Progenitor cell of endocrine pancreas (in vitro differentiated cells): ENCODE measurements around the gene NAB1. TPM values are rescaled to one million over a fixed set of nuclear protein-coding genes. Genes with fewer than 3 reads are reported as not detected.

Experiments used
- DNase-seq: peaks from one replicate; pipeline ENCODE4 v3.0.0; 2021; ENCODE audit warnings: low spot score; ENCODE audit not compliant: unreplicated experiment
- H3K27ac Mint-ChIP-seq: 2 replicates; pipeline ENCODE4 v1.8.0; 2021; ENCODE audit warnings: mild to moderate bottlenecking, moderate library complexity, mixed read lengths
- H3K27me3 Mint-ChIP-seq: 2 replicates; pipeline ENCODE4 v1.8.0; 2021; ENCODE audit warnings: mixed read lengths
- H3K36me3 Mint-ChIP-seq: 2 replicates; pipeline ENCODE4 v1.8.0; 2022; ENCODE audit warnings: mixed read lengths; ENCODE audit not compliant: insufficient read depth
- H3K4me1 Mint-ChIP-seq: 2 replicates; pipeline ENCODE4 v1.8.0; 2021; ENCODE audit warnings: low read depth, mixed read lengths
- H3K4me3 Mint-ChIP-seq: 2 replicates; pipeline ENCODE4 v1.8.0; 2021; ENCODE audit warnings: low read depth, mild to moderate bottlenecking, moderate library complexity, mixed read lengths
- H3K9me3 Mint-ChIP-seq: 2 replicates; pipeline ENCODE4 v1.8.0; 2021; ENCODE audit warnings: low read depth, mixed read lengths
- total RNA-seq: library from RNA; stranded (reverse); gene quantifications from 2 replicates; pipeline ENCODE4 v1.2.1, GENCODE V29; 2021
- TF ChIP-seq, protein P1 (sequence below): fragments of 200-600 bp; sonication (generic); IDR thresholded peaks from one replicate; pipeline ENCODE4 v1.5.0; 2021; ENCODE audit warnings: antibody characterized with exemption, mild to moderate bottlenecking; ENCODE audit not compliant: unreplicated experiment

The NAB1 gene
- total RNA-seq, 1 donor from 2014 or later: 64.1 TPM

DNA sequence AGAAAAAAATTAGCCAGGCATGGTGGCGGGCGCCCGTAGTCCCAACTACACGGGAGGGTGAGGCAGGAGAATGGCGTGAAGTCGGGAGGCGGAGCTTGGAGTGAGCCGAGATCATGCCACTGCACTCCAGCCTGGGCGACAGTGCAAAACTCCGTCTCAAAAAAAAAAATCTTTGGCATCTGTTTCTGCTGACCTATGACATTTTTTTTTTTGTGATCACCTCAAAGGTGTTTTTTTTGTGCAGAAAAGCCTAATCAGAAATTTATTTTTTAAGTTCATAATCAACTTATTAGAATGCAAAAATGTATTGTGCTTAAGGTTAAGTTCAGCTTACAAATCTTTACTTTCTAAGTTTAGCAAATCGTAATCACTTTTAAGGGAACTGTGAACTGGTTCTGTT, 45.6 kb downstream of the NAB1 start:
- no peak for DNase-seq
- Mint-ChIP-seq H3K27ac (no peak overlapping the region), H3K9me3 (no peaks in the 10 kb centered on the region), H3K36me3 (peaks cover 8% of the 10 kb centered on the region), H3K4me1 (peaks cover 10% of the 10 kb centered on the region), H3K4me3 (no peak overlapping the region), H3K27me3 (no peaks in the 10 kb centered on the region)
- TF ChIP-seq, protein P1, sequence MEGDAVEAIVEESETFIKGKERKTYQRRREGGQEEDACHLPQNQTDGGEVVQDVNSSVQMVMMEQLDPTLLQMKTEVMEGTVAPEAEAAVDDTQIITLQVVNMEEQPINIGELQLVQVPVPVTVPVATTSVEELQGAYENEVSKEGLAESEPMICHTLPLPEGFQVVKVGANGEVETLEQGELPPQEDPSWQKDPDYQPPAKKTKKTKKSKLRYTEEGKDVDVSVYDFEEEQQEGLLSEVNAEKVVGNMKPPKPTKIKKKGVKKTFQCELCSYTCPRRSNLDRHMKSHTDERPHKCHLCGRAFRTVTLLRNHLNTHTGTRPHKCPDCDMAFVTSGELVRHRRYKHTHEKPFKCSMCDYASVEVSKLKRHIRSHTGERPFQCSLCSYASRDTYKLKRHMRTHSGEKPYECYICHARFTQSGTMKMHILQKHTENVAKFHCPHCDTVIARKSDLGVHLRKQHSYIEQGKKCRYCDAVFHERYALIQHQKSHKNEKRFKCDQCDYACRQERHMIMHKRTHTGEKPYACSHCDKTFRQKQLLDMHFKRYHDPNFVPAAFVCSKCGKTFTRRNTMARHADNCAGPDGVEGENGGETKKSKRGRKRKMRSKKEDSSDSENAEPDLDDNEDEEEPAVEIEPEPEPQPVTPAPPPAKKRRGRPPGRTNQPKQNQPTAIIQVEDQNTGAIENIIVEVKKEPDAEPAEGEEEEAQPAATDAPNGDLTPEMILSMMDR: no peak

DNA sequence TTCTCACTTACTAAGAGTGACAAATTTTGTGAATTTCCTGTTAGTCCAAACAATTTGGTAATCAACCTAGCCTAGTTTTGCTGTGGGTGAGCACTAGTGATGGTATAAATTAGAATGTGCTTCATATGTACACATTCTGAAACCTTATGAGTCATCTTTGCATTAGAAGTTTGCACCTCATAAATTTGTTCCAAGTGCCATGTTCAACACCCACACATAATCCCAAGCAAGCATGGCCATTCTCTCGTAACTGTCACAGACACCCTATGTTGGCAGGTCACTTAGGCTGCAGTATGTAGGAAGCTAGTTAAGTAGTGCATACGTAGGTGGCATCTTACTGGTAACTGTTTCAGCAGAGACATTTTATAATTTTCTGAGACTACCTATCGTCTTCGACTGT, 46.9 kb downstream of the NAB1 start:
- no peak overlapping the region for H3K27ac Mint-ChIP-seq

DNA sequence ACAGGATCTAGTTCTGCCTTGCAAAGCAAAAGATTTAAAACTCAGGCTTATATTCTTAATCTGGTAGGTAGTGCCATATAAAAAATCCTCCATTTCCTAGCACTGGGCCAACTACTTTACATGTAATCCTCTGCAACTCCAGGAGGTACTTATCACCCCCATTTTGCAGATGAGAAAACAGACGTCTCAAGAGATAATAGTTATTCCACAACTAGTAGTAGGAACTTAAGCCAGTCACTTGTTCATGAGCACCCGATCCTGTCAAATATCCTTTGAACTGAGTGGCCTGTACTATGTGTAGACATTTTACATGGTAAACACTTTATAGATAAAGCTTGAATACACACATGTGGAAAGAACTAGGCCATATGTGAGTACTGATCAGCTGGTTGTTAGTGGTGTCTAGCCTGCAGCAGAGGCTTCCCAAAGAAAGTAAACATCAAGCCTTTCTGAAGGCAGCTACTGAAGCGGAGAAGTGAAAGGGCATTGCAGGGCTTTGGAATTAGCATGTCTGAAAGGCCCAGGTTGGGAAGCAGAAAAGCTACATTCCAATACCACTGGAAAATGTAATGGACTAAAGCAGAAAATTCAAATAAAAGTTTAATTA, 48.0 kb downstream of the NAB1 start:
- peak overlapping the region; percentile 22 for H3K27ac Mint-ChIP-seq
- DNase-seq: no peak
- H3K9me3 Mint-ChIP-seq: no peaks in the 10 kb centered on the region
- TF ChIP-seq, protein P1: no peak
- no peak overlapping the region for H3K4me3 Mint-ChIP-seq
- H3K36me3 Mint-ChIP-seq: no peaks in the 10 kb centered on the region
- H3K4me1 Mint-ChIP-seq: peaks cover 19% of the 10 kb centered on the region
- no peaks in the 10 kb centered on the region for H3K27me3 Mint-ChIP-seq

More for the DNA sequence above, 46.9 kb downstream of the NAB1 start:
- H3K4me3 Mint-ChIP-seq: no peak overlapping the region
- DNase-seq: no peak
- H3K4me1 Mint-ChIP-seq: peaks cover 19% of the 10 kb centered on the region
- TF ChIP-seq, protein P1: no peak
- H3K9me3 Mint-ChIP-seq: no peaks in the 10 kb centered on the region
- no peaks in the 10 kb centered on the region for H3K27me3 Mint-ChIP-seq
- H3K36me3 Mint-ChIP-seq: peaks cover 3% of the 10 kb centered on the region

DNA sequence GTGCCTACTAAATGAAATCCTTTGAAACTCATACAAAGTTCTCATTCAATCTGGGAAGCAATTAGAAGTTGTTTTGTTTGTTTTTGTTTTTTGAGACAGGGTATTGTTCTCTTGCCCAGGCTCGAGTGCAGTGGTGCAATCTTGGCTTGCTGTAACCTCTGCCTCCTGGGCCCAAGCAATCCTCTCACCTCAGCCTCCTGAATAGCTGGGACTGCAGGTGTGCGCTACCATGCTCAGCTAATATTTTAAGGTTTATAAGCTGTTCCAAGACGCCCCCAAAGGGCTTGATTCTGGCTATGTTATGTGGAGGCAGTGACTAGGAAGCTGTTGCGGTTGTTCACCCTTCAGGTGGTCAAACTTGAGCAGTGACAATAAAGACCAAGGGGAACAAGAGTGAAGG, 48.5 kb downstream of the NAB1 start:
- Mint-ChIP-seq H3K9me3 (no peaks in the 10 kb centered on the region), H3K36me3 (no peaks in the 10 kb centered on the region), H3K4me1 (peaks cover 19% of the 10 kb centered on the region), H3K4me3 (no peak overlapping the region), H3K27ac (no peak overlapping the region), H3K27me3 (no peaks in the 10 kb centered on the region)
- no peak for DNase-seq
- TF ChIP-seq, protein P1: no peak

DNA sequence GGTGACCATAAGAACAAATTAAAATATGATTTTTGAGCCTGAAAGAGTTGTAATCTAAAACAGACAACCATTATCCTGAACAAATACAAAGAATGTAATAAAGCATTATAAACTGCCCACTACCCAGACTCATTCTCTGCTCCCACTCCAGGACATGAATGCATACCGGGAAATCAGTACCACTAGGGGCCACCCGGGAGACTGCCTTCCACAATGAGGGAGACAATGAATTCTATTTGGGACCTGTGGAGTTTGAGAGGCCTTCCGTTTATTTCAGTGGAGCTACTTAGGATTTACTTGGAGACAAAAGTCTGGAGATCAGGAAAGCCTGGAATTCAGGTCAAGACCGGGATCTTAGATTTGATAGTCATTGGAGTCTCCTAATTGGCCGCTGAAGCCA, 50.0 kb downstream of the NAB1 start:
- Mint-ChIP-seq H3K9me3 (no peaks in the 10 kb centered on the region), H3K27ac (no peak overlapping the region), H3K27me3 (peaks cover 3% of the 10 kb centered on the region), H3K4me3 (no peak overlapping the region), H3K36me3 (no peaks in the 10 kb centered on the region), H3K4me1 (peaks cover 19% of the 10 kb centered on the region)
- TF ChIP-seq, protein P1: peak; percentile 53
- DNase-seq: no peak
